ENCODE measurements around the gene LMF2. TPM values are rescaled to one million over a fixed set of nuclear protein-coding genes. Genes with fewer than 3 reads are reported as not detected.

The LMF2 gene
- total RNA-seq, 3 donors from 2014 or later = 35.7 to 54.9 (median 39.5) TPM

DNA sequence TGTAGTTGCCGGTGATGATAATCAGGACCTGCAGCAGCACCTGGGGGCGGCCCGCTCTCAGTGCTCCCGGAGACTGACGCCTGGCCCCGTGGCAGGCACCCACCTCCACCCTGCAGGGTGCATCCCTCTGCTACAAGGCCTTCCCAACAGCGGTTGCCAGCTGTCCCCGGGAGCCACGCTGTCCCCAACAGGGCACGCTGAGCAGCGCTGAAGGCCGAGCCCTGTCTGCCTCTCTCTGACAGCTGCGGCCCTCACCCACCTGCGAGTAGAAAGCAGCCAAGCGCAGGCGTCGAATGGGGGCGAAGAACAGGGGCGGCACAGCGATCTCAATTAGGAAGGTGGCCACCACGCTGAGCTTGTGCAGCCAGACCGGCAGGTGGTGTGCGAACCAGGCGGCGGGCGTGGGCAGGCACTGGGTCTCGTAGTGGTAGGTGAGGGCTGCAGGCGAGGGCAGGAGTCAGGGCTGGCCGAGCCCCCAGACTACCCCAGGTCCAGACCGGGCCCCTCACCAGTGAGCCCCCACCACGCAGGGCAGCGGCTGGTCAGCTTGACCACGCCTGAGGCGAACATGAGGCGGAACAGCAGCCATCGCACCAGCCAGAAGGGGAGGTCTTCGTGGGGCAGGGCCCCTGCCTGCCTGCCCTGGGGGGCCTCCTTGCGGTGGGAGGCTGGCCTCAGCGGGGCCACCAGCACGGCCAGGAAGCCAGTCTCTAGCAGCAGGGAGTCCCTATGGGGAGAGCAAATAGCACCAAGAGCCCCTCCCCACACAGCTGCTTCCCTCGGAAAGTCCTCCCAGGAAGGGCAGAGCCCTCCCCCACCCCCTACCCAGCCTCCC lies 1.5 kb downstream of the LMF2 start:
- intact Hi-C loops (cut with DNase I; ENCODE audit: low total_unique reads) = loop anchor here (1.0 to 10.0 kb wide), 2 partner anchors 11 to 251 kb away; partner anchors contain the start of gene HDAC10
- Histone ChIP-seq H3K27me3 (no peaks in the 10 kb centered on the region), H3K4me1 (peaks cover 0 to 16% of the 10 kb centered on the region in 2 donors), H3K27ac (no peak overlapping the region), H3K4me3 (peak overlapping the region in 2 of 3 donors; percentile 92 to 95), H3K36me3 (no peaks in the 10 kb centered on the region), H3K9me3 (no peaks in the 10 kb centered on the region)
- TF ChIP-seq, protein P1, sequence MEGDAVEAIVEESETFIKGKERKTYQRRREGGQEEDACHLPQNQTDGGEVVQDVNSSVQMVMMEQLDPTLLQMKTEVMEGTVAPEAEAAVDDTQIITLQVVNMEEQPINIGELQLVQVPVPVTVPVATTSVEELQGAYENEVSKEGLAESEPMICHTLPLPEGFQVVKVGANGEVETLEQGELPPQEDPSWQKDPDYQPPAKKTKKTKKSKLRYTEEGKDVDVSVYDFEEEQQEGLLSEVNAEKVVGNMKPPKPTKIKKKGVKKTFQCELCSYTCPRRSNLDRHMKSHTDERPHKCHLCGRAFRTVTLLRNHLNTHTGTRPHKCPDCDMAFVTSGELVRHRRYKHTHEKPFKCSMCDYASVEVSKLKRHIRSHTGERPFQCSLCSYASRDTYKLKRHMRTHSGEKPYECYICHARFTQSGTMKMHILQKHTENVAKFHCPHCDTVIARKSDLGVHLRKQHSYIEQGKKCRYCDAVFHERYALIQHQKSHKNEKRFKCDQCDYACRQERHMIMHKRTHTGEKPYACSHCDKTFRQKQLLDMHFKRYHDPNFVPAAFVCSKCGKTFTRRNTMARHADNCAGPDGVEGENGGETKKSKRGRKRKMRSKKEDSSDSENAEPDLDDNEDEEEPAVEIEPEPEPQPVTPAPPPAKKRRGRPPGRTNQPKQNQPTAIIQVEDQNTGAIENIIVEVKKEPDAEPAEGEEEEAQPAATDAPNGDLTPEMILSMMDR (IDR thresholded peaks at IDR 0.05) = no peak
- TF ChIP-seq POLR2AphosphoS5 (IDR thresholded peaks at IDR 0.05) (no peak), POLR2A (IDR thresholded peaks at IDR 0.05) (no peak)
- no peak for DNase-seq (ENCODE audit: low spot score in 2 of 2)

DNA sequence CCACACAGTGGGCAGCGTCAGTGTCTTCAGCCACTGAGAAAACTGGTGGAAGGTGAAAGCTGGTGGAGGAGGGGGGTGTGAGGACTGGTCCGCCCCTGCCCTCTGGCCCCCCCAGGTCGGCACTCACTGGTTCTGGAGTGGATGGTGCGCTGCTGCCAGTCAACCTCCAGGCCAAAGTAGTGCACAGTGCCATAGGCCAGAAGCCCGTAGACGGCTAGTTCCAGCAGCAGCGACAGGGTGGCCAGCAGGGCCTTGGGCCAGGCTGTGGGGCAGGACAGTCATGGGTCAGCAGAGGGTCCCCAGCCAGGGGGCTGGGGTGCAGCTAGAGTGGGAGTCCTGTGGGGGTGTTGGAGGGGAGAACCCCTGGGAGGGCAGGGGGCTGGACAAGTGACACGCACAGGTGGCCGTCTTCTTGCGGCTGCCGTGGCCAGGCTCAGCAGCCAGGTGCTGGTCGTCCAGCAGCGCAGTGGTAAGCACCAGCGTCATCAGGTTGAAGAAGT lies 2.2 kb downstream of the LMF2 start:
- intact Hi-C loops (cut with DNase I; ENCODE audit: low total_unique reads) = loop anchor here (10.0 kb wide), 1 partner anchor 251 kb away; the partner anchor contains the start of gene HDAC10
- Histone ChIP-seq H3K27me3 (no peaks in the 10 kb centered on the region), H3K4me3 (no peak overlapping the region), H3K36me3 (no peaks in the 10 kb centered on the region), H3K27ac (no peak overlapping the region), H3K4me1 (peaks cover 0 to 16% of the 10 kb centered on the region in 2 donors), H3K9me3 (no peaks in the 10 kb centered on the region)
- TF ChIP-seq POLR2AphosphoS5 (IDR thresholded peaks at IDR 0.05) = no peak
- TF ChIP-seq, protein P1 (IDR thresholded peaks at IDR 0.05) = no peak
- no peak for TF ChIP-seq POLR2A (IDR thresholded peaks at IDR 0.05)
- no peak for DNase-seq (ENCODE audit: low spot score in 2 of 2)

DNA sequence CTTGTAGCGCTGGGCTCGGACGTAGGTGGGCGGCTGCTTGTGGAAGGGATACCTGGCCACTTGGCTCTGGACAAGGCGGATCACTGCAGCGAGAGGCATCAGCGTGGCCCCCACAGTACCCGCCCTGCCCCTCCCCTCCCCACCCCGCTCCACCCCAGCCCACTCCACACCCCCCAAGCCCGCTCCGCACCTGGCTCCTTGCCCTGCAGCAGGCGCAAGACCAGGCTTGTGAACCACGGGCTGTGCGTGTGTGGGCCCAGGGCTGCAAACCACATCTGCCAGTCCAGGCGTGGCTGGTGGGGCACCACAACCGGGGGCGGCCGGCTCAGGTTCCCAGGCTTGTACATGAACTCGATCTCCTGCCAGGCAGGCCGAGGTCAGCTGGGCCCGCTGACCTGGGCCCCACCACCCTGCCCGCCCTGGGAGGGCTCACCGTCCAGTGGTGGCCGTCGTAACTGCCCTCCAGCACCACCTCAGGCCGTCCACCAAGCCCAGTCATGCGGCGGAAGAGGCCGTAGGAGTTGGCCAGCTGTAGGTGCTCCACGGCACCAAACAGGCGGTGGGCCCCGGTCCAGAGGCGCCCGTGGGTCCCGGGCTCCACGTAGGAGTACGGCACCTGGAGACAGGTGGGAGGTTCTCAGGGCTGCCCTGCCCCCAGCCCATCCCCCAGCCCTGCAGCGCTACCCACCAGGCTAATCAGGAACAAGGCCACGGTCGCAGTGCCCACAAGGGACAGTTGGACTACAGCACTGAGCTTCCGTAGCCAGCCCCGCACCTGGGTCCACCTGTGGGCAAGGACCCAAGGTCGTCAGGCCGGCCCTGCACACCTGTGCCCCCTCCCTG lies 2.9 kb downstream of the LMF2 start:
- no peak overlapping the region for H3K4me3 ChIP-seq
- intact Hi-C loops (cut with DNase I; ENCODE audit: low total_unique reads) = loop anchor here (10.0 kb wide), 1 partner anchor 250 kb away; the partner anchor contains the start of gene HDAC10
- no peak overlapping the region for H3K27ac ChIP-seq
- no peaks in the 10 kb centered on the region for H3K27me3 ChIP-seq
- peaks cover 0 to 16% of the 10 kb centered on the region in 2 donors for H3K4me1 ChIP-seq
- no peaks in the 10 kb centered on the region for H3K36me3 ChIP-seq
- TF ChIP-seq, protein P1 (IDR thresholded peaks at IDR 0.05) = no peak
- TF ChIP-seq POLR2AphosphoS5 (IDR thresholded peaks at IDR 0.05) (no peak), POLR2A (IDR thresholded peaks at IDR 0.05) (no peak)
- no peaks in the 10 kb centered on the region for H3K9me3 ChIP-seq
- no peak for DNase-seq (ENCODE audit: low spot score in 2 of 2)

DNA sequence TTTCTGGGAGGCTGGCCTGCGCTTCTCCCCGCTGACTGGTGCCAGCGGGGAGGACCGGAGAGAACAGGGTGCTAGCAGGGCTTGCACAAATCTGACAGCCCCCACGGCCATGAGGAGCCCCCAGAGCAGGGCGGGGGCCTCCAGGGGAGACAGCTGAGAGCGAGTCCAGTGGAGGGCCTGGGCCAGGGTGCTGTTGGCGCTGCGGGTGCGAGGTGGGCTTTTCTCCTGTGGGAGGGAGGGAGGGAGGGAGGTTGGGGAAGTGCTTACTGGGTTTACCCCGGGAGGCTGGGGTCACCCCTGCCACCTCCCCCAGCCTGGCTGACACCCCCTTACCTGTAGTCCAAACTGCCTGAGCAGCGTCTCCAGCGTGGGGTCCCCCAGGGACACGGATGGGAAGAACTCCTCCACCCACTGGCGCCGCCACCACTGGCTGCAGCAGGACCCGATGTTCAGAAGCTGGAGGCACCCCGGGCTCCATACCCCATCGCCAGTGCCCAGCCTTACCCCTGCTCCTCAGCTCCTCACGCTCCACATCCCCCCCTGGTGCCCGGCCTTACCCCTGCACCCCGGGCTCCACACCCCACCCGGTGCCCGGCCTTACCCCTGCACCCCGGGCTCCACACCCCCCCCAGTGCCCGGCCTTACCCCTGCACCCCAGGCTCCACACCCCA lies 3.9 kb downstream of the LMF2 start:
- no peak overlapping the region for H3K27ac ChIP-seq
- H3K27me3 ChIP-seq = no peaks in the 10 kb centered on the region
- DNase-seq (ENCODE audit: low spot score in 2 of 2) = no peak
- H3K9me3 ChIP-seq = no peaks in the 10 kb centered on the region
- intact Hi-C loops (cut with DNase I; ENCODE audit: low total_unique reads) = loop anchor here (10.0 kb wide), 1 partner anchor 249 kb away; the partner anchor contains the start of gene HDAC10
- H3K4me3 ChIP-seq = no peak overlapping the region
- no peak for TF ChIP-seq POLR2A (IDR thresholded peaks at IDR 0.05)
- no peak for TF ChIP-seq POLR2AphosphoS5 (IDR thresholded peaks at IDR 0.05)
- TF ChIP-seq, protein P1 (IDR thresholded peaks at IDR 0.05) = no peak
- H3K4me1 ChIP-seq = peaks cover 0 to 9% of the 10 kb centered on the region in 2 donors
- no peaks in the 10 kb centered on the region for H3K36me3 ChIP-seq

All from breast epithelium (tissue), 4 donors.